Midbrain (tissue), 1 donor: Measurements from ENCODE around the gene ATP1B1.
"Not testable (repeated sequence)": the region's sequence is repeated elsewhere in the genome, so short reads cannot be mapped to it uniquely, and the experiment has no call there.

Experiments used
- DNase-seq: peaks from one replicate; lab custom pipeline; 2025; lab: John Stamatoyannopoulos, UW

The ATP1B1 gene

GRCh38 chr1:169115891-169116585, 9.5 kb downstream of the ATP1B1 start:
- DNase-seq, result peak; percentile 49

- DNase-seq, result no peak
Observed at GRCh38 chr1:169117014-169117413, 10.5 kb downstream of the ATP1B1 start.

DNA sequence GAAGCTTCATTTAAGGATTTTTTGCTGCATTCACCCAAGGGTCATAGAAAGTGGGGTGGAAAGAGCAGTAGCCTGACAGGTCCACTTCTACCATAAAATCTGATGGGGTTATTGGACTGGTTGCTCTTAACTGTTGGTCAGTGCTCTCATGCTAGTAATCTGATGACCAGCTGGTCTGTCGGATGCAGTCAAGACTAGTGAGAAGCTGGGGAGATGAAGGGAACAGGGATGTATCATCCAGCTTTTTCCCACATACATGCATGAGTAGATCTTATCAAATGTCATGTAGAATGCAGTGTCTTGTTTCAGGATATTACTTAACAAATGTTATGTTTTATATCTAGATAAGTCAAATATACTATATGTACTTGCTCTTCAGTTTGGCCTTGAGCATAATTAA, 11.1 kb downstream of the ATP1B1 start:
- DNase-seq, result no peak

DNA sequence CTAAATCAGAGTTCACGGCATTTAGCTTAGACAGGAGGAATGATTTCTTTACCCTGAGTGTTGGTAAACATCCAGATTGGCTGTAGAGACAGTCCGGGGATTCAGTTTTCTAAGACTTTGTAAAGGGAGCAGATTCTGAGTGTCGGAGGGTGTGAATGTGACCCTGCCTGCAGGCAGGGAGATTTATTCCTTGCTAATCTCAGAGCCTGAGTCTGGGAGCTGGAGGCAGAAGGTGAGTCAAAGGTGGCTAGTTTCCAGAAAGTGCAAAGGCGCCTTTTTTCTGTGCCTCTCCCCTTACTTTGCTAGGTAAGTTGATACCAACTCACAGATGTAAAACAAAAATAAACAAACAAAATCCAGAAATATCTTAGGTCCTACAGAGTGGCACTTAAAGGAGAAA, 11.7 kb downstream of the ATP1B1 start:
- no peak for DNase-seq

DNA sequence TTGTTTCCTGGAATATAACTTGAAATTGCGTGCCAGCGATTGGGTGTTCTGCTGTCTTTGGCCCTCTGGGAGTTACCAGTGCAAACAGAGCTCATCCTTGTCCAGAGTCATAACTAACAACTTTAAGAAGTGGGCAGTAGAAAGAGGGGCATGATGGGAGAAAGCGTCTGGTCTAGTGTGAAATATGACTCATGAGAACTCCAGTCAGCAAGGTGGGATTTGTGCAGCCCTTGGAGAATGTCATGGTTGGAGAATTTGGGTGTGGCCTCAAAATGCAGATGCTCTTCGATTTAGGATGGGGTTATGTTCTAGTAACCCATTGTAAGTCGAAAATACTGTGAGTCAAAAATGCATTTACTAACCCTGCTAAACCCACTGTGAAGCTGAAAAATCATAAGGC, 12.9 kb downstream of the ATP1B1 start:
- DNase-seq, result no peak

- no peak for DNase-seq
Observed at GRCh38 chr1:169120066-169120465, 13.6 kb downstream of the ATP1B1 start.

DNA sequence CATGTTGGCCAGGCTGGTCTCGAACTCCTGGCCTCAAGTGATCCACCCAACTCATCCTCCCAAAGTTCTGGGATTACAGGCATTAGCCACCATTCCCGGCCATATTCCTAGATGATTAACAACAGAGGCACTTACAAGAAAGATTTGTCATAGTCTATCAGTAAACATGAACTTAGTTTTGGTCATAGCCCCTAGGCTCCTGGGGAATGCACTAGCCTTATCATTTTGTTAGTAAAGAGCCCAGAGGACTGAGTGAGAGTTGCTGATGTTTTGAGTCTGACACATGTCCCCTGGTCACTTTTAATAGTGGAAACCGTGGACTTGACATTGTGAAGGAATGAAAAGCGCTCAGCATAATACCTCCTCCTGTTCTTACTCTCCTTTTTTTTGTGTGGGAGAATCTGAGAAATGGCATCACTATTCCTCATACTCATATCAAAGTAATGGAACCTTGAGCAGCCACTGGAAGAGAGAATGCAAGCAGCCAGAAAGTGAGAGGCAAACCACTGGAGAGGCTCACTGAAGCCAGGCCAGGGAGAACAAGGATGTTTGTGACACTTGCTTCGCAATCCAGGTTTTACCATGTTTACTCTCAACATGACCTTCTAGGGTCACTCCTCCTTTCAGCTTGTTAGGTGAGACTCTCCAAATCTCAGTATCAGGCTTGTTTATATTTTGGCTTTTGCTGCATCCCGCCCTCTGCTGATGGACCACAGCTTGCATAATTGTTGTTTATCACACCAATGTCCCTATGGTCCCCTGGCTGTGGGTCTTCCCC, 14.8 kb downstream of the ATP1B1 start:
- DNase-seq, result no peak

DNA sequence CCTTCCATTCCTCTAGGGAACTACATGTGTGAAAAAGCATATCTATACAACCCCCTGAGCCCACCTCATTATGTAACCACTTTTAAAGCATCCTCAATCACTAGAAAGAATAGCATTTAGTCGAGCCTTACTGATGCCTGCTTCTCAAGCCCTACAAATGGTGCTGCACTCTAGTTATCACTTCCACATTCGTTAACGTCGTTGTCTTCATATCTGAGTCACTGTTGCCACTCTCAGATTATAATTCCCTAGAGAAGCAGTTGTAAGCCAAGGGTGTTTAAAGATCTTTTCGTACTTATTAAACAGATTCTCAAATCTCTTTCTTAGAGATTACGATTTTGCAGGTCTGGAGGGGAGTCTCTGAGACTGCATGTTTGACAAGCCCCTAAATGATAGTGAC, 16.5 kb downstream of the ATP1B1 start:
- DNase-seq, result no peak

GRCh38 chr1:169124459-169124858, 18.0 kb downstream of the ATP1B1 start:
- no peak for DNase-seq

GRCh38 chr1:169125597-169125996, 19.1 kb downstream of the ATP1B1 start:
- not testable (repeated sequence) for DNase-seq

GRCh38 chr1:169126335-169126734, 19.8 kb downstream of the ATP1B1 start:
- no peak for DNase-seq

DNA sequence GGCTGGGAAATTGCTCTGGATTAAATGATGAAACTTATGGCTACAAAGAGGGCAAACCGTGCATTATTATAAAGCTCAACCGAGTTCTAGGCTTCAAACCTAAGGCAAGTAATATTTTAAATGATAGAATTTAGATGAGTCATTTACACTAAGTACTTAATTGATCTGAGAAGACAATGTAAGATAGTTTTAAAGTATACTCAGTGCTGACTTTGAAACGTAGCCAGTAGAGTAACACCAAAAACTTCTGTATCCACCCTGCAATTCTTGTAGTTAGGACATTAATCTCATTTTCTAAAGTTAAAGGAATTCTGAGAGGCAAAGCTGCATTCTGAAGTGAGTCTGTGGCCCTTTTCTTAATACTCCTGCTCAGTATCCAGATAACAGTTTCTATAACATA, 20.8 kb downstream of the ATP1B1 start:
- DNase-seq, result no peak

DNA sequence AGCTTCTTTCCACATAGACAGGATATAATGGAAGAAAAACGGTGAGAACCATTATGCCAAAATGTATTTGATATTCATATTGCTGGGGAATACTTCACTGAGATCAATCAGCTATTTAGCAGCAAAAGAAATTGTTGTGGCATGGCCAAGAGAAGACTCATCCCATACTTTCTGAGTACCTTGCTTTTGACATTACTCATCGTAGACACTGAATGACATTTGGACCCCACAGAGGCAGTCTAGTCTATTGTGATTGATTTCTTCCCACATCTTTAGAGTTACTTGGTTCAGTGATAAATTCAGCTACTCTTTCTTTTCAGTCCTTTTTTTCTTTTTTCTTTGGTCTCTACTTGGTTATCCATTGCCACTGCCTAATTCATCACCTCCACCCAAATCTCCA, 22.1 kb downstream of the ATP1B1 start:
- DNase-seq, result no peak

- no peak for DNase-seq
Observed at GRCh38 chr1:169129109-169129784, 22.8 kb downstream of the ATP1B1 start.

GRCh38 chr1:169130683-169131082, 24.2 kb downstream of the ATP1B1 start:
- DNase-seq, result no peak

- no peak for DNase-seq
Observed at GRCh38 chr1:169132512-169133227, 26.2 kb downstream of the ATP1B1 start.

GRCh38 chr1:169133228-169133576, 26.7 kb downstream of the ATP1B1 start:
- no peak for DNase-seq

DNA sequence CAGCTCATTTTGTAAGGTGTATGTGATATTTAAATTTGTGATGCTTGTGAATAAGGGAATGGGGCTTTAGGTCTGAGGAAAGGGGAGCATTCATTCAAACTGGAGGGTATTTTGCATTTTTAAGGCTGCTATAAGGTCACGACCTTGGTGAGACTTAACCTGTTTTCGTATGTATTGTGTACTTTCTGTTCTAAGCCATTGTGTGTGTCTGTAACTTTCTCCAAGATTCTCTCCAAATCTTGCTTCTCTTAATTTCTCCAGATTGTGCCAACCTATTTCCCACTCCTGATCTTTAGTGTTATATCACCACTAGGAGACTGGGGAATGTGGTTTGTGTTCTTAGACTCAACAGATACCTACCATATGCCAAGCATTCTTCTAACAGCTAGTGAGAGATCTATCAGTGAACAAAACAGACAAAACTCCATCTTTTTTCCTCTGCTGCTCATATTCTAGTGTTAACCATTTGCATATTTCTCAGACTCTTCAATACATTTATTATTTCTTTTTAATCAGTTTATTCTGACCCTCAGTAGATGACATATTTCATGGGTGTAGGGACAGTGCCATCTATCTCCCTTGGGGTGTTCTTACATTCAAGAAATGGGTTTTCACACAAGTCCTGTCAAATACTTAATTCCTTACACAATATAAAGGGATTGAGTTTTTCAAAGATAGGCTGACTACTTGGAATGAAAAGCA, 27.5 kb downstream of the ATP1B1 start:
- DNase-seq, result peak; percentile 43

- DNase-seq, result no peak
Observed at GRCh38 chr1:169137357-169137756, 30.9 kb downstream of the ATP1B1 start.

DNA sequence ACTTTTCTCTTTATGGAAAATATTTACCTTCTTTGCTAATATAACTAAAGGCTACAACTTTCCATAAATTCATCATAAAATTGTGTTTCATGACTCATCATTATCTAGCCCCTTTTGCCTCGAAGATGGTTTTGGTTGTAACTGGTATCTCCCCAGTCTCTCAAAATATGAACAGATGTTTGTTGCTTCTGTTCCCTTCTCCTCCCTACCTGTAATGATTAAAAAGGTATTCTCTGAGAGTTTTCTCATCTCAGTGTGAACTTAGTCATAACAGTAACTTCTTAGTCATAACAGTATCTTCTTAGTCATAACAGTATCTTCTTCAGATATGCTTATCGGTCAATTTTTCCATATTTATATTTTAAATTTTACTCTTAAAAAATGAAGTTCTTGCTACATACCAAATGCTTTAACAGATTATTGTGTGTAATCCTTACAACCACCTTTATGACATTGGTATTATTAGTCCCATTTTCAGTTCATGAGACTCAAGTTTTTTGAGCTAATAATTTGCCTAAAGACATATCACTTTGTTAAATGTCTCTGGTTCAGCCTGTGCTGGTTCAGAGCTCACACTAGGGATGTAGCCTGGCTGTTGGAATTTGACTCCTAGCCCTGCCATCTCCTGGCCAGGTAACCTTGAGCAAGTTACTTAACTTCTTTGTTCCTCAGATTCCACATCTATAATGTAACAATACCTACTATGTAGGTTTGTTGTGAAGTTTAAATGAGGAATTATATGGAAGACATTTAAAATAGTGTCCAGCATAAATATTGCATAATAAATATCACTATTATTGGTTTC, 32.6 kb downstream of the ATP1B1 start:
- no peak for DNase-seq

- no peak for DNase-seq
Observed at GRCh38 chr1:169141356-169141755, 34.9 kb downstream of the ATP1B1 start.
